ENCODE measurements around the gene ZIC1.

The ZIC1 gene

GRCh38 chr3:147371771-147372340 lies 37.3 kb upstream of the ZIC1 start:
- TF ChIP-seq CTCF (conservative IDR thresholded peaks at IDR 0.05) (no peak), ZFX (IDR thresholded peaks at IDR 0.05) (no peak)
- no peak overlapping the region for H3K27ac ChIP-seq

GRCh38 chr3:147372525-147373027 lies 36.6 kb upstream of the ZIC1 start:
- no peak overlapping the region for H3K27ac ChIP-seq
- TF ChIP-seq ZFX (IDR thresholded peaks at IDR 0.05) (no peak), CTCF (conservative IDR thresholded peaks at IDR 0.05) (no peak)

- H3K27ac ChIP-seq = no peak overlapping the region
- TF ChIP-seq ZFX (IDR thresholded peaks at IDR 0.05) = no peak
- no peak for TF ChIP-seq CTCF (conservative IDR thresholded peaks at IDR 0.05)
These were observed 35.9 kb upstream of the ZIC1 start for GRCh38 chr3:147373301-147373700.

- TF ChIP-seq CTCF (conservative IDR thresholded peaks at IDR 0.05) (no peak), ZFX (IDR thresholded peaks at IDR 0.05) (no peak)
These were observed 31.5 kb upstream of the ZIC1 start for GRCh38 chr3:147377412-147378367.

GRCh38 chr3:147379651-147380050 lies 29.5 kb upstream of the ZIC1 start:
- H3K27ac ChIP-seq = no peak overlapping the region

More at GRCh38 chr3:147377412-147378367, 31.5 kb upstream of the ZIC1 start:
- no peak overlapping the region for H3K27ac ChIP-seq

GRCh38 chr3:147380387-147380951 lies 28.7 kb upstream of the ZIC1 start:
- no peak for TF ChIP-seq ZFX (IDR thresholded peaks at IDR 0.05)
- no peak for TF ChIP-seq CTCF (conservative IDR thresholded peaks at IDR 0.05)
- H3K27ac ChIP-seq = no peak overlapping the region

More at GRCh38 chr3:147379651-147380050, 29.5 kb upstream of the ZIC1 start:
- no peak for TF ChIP-seq ZFX (IDR thresholded peaks at IDR 0.05)
- no peak for TF ChIP-seq CTCF (conservative IDR thresholded peaks at IDR 0.05)

GRCh38 chr3:147380977-147381376 lies 28.2 kb upstream of the ZIC1 start:
- TF ChIP-seq CTCF (conservative IDR thresholded peaks at IDR 0.05) = no peak
- no peak for TF ChIP-seq ZFX (IDR thresholded peaks at IDR 0.05)
- H3K27ac ChIP-seq = no peak overlapping the region
